K562 (cell line): ENCODE measurements around the gene ZFYVE19. TPM values are rescaled to one million over a fixed set of nuclear protein-coding genes. Genes with fewer than 3 reads are reported as not detected.

Experiments
- BRD4 ChIP-seq: fragments of 200-600 bp; sonication (generic); IDR thresholded peaks from 2 replicates; pipeline ENCODE4 v1.6.1; 2017; ENCODE audit warnings: inconsistent platforms
- CHD1 ChIP-seq: fragments of 200-600 bp; sonication (generic); IDR thresholded peaks from one replicate; pipeline ENCODE4 v1.6.1; 2012; ENCODE audit warnings: mild to moderate bottlenecking, moderate library complexity, low read length, inconsistent platforms
- ILK ChIP-seq: fragments of 450-650 bp; IDR thresholded peaks from 2 replicates; pipeline ENCODE4 v1.6.1; 2016; ENCODE audit warnings: missing genetic modification characterization, low read depth, mild to moderate bottlenecking, missing compliant biosample characterization, moderate library complexity, borderline replicate concordance
- NCOA1 ChIP-seq: fragments of 450-650 bp; IDR thresholded peaks from 2 replicates; pipeline ENCODE4 v1.6.1; 2016; ENCODE audit warnings: low read depth
- NFYB ChIP-seq: IDR thresholded peaks from 2 replicates; pipeline ENCODE4 v1.6.1; 2011; ENCODE audit warnings: mild to moderate bottlenecking, moderate library complexity; ENCODE audit not compliant: insufficient read length; ENCODE audit errors: extremely low read depth
- NONO ChIP-seq, 2 experiments: fragments of 200-400 bp in 1 of 2; fragments of 450-650 bp in 1 of 2; formaldehyde crosslinking in 1 of 2; IDR thresholded peaks; 2 replicates each; pipeline ENCODE4 v1.6.1; 2017; ENCODE audit warnings: low read depth in 2 of 2, mild to moderate bottlenecking in 2 of 2, moderate library complexity in 2 of 2, low read length in 1 of 2
- POLR2G ChIP-seq: fragments of 200-400 bp; formaldehyde crosslinking; IDR thresholded peaks from 2 replicates; pipeline ENCODE4 v1.6.1; 2017; ENCODE audit warnings: low read depth, mild to moderate bottlenecking, antibody characterized with exemption, low read length, moderate library complexity
- SREBF1 ChIP-seq: fragments of 150-350 bp; IDR thresholded peaks from 2 replicates; pipeline ENCODE4 v1.6.1; 2014; ENCODE audit warnings: antibody characterized with exemption, low read depth, low read length, borderline replicate concordance
- ZBTB40 ChIP-seq, 2 experiments: fragments of 450-650 bp in 1 of 2; sonication (generic) in 1 of 2; formaldehyde crosslinking in 1 of 2; IDR thresholded peaks; 2 replicates each; pipeline versions ENCODE4 v1.7.1 to v1.9.0; 2016 to 2022; ENCODE audit warnings: inconsistent platforms in 1 of 2, mild to moderate bottlenecking in 1 of 2, missing genetic modification reagents in 1 of 2
- ZNF311 ChIP-seq: fragments of 250-450 bp; sonication (Bioruptor Pico); IDR thresholded peaks from 2 replicates; pipeline ENCODE4 v1.4.0; 2020; ENCODE audit warnings: mild to moderate bottlenecking, moderate library complexity
- ZNF324 ChIP-seq: fragments of 250-450 bp; sonication (Bioruptor Pico); IDR thresholded peaks from 2 replicates; pipeline ENCODE4 v1.4.0; 2020; ENCODE audit warnings: mild to moderate bottlenecking
- polyA plus RNA-seq, 8 experiments: library from polyadenylated mRNA; depleted of rRNA in 4 of 8; stranded (reverse) in 5 of 8; unstranded in 3 of 8; fragments of >200 nt; fragmentation: Nextera tagmentation in 2 of 8; fragmentation: Illumina TruSeq in 1 of 8; extraction: Ambion mirVana in 2 of 8; extraction: Trizol in 1 of 8; gene quantifications; 2 replicates each; pipeline versions ENCODE4 v1.2.1 to v1.2.3, GENCODE V29; 2011 to 2014; ENCODE audit warnings: inconsistent platforms in 1 of 8, missing spikeins in 1 of 8
- total RNA-seq, 7 experiments: library from RNA; depleted of rRNA in 6 of 7; stranded (reverse); fragments of >200 nt in 6 of 7; fragmentation: Illumina TruSeq in 2 of 7; extraction: Trizol in 2 of 7; gene quantifications; 2 replicates each; pipeline versions ENCODE4 v1.2.1 to v1.2.3, GENCODE V29; 2011 to 2021; ENCODE audit warnings: low replicate concordance in 1 of 7
- TF ChIP-seq, protein P1 (sequence below): sonication (generic); formaldehyde crosslinking; IDR thresholded peaks from 2 replicates; pipeline ENCODE4 v1.8.1; 2023; ENCODE audit warnings: mild to moderate bottlenecking, missing genetic modification reagents
- TF ChIP-seq, protein P2 (sequence below), 2 experiments: IDR thresholded peaks; 2 replicates each; pipeline ENCODE4 v1.6.1; 2011; ENCODE audit warnings: borderline replicate concordance in 1 of 2, control low read depth in 1 of 2, low read depth in 1 of 2, low read length in 1 of 2, mild to moderate bottlenecking in 1 of 2, mixed read lengths in 1 of 2, moderate library complexity in 1 of 2; ENCODE audit not compliant: insufficient read depth in 1 of 2, insufficient read length in 1 of 2, poor library complexity in 1 of 2, severe bottlenecking in 1 of 2; ENCODE audit errors: extremely low read depth in 1 of 2

The ZFYVE19 gene
- total and polyA plus RNA-seq, 9 of the 15 experiments (the other 6 are each of a cell fraction or from before 2014, with no cell fraction given), result 1.5 to 36.8 (median 19.9) TPM

GRCh38 chr15:40843885-40844695 is 37.2 kb downstream of the ZFYVE19 start, which contains the start of gene SPINT1 (continued):
- TF ChIP-seq, protein P1, sequence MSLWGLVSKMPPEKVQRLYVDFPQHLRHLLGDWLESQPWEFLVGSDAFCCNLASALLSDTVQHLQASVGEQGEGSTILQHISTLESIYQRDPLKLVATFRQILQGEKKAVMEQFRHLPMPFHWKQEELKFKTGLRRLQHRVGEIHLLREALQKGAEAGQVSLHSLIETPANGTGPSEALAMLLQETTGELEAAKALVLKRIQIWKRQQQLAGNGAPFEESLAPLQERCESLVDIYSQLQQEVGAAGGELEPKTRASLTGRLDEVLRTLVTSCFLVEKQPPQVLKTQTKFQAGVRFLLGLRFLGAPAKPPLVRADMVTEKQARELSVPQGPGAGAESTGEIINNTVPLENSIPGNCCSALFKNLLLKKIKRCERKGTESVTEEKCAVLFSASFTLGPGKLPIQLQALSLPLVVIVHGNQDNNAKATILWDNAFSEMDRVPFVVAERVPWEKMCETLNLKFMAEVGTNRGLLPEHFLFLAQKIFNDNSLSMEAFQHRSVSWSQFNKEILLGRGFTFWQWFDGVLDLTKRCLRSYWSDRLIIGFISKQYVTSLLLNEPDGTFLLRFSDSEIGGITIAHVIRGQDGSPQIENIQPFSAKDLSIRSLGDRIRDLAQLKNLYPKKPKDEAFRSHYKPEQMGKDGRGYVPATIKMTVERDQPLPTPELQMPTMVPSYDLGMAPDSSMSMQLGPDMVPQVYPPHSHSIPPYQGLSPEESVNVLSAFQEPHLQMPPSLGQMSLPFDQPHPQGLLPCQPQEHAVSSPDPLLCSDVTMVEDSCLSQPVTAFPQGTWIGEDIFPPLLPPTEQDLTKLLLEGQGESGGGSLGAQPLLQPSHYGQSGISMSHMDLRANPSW (CRISPR knock-in tag), result no peak
- TF ChIP-seq SREBF1, result no peak
- TF ChIP-seq NCOA1, result no peak
- TF ChIP-seq ZBTB40 (IDR thresholded peaks at IDR 0.05), result 0 out of 2 replicates have a peak, but pooled peaks have one; percentile 23
- no peak for TF ChIP-seq ZBTB40 (CRISPR knock-in tag; IDR thresholded peaks at IDR 0.05)
- TF ChIP-seq ILK (tag), result no peak
- TF ChIP-seq POLR2G, result peak; percentile 64; the same call in 1 of the 2 replicates
- no peak for TF ChIP-seq ZNF311 (CRISPR knock-in tag)
- no peak for TF ChIP-seq CHD1
- TF ChIP-seq ZNF324 (CRISPR knock-in tag), result no peak
- no peak for TF ChIP-seq NONO (IDR thresholded peaks at IDR 0.05; ENCODE audit: low read depth in 2 of 2, low read length in 1 of 2)
- TF ChIP-seq, protein P2, sequence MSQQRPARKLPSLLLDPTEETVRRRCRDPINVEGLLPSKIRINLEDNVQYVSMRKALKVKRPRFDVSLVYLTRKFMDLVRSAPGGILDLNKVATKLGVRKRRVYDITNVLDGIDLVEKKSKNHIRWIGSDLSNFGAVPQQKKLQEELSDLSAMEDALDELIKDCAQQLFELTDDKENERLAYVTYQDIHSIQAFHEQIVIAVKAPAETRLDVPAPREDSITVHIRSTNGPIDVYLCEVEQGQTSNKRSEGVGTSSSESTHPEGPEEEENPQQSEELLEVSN (IDR thresholded peaks at IDR 0.05; ENCODE audit: borderline replicate concordance in 1 of 2, extremely low read depth in 1 of 2, insufficient read depth in 1 of 2, insufficient read length in 1 of 2, low read depth in 1 of 2, low read length in 1 of 2, poor library complexity in 1 of 2, severe bottlenecking in 1 of 2), result peak in 1 of 2 experiments; percentile 6
- no peak for TF ChIP-seq NFYB
- no peak for TF ChIP-seq BRD4
